B cell (primary cell): ENCODE data around the gene COA8. TPM values are rescaled to one million over a fixed set of nuclear protein-coding genes. Genes with fewer than 3 reads are reported as not detected.

Experiments used
- ATAC-seq: fragments of 200-7000 bp; cut with Tn5 transposase; one replicate; pipeline ENCODE4 v1.10.0; 2021; ENCODE audit warnings: low read depth, mild to moderate bottlenecking, moderate number of reproducible peaks, moderate library complexity
- CTCF ChIA-PET: fragments of 350-600 bp; sonication (Branson Sonifier 250); formaldehyde crosslinking; loops from one replicate; lab custom pipeline; 2021; ENCODE audit warnings: antibody characterized with exemption, inconsistent platforms; lab: Charles Lee
- POLR2A ChIA-PET: fragments of 350-600 bp; sonication (Branson Sonifier 250); formaldehyde crosslinking; loops from one replicate; lab custom pipeline; 2021; ENCODE audit warnings: antibody characterized with exemption; lab: Charles Lee
- DNase-seq: peaks from one replicate; pipeline ENCODE4 v3.0.0; 2013
- H2AFZ ChIP-seq: 2 replicates; pipeline ENCODE4 v1.6.1; 2012; ENCODE audit warnings: mild to moderate bottlenecking, low read depth, low read length; ENCODE audit not compliant: insufficient read depth, poor library complexity, severe bottlenecking
- H3K27ac ChIP-seq, 2 donors: 1 replicate in 1 of 2; 2 replicates in 1 of 2; pipeline ENCODE4 v1.5.1; 2012 to 2013; ENCODE audit warnings: low read length in 2 of 2, mild to moderate bottlenecking in 2 of 2, moderate library complexity in 1 of 2
- H3K27me3 ChIP-seq, 4 experiments: fragments of 200-600 bp in 1 of 4; sonication (generic) in 1 of 4; replicated peaks in 1 of 4; 1 replicate in 2 of 4; 2 replicates in 2 of 4; pipeline versions ENCODE4 v1.6.1 to v1.7.0; 2013 to 2016; ENCODE audit warnings: low read length in 3 of 4, mild to moderate bottlenecking in 2 of 4, mixed read lengths in 1 of 4, moderate library complexity in 1 of 4; ENCODE audit not compliant: insufficient read depth in 4 of 4, control insufficient read depth in 3 of 4; ENCODE audit errors: control extremely low read depth in 1 of 4
- H3K36me3 ChIP-seq, 2 experiments: replicated peaks in 1 of 2; 1 replicate in 1 of 2; 2 replicates in 1 of 2; pipeline versions ENCODE4 v1.6.1 to v1.7.1; 2013; ENCODE audit warnings: low read length in 1 of 2; ENCODE audit not compliant: insufficient read depth in 2 of 2, control insufficient read depth in 1 of 2; ENCODE audit errors: control extremely low read depth in 1 of 2, extremely low read depth in 1 of 2
- H3K4me1 ChIP-seq, 2 donors: fragments of 200-600 bp in 1 of 2; sonication (generic) in 1 of 2; 1 replicate in 1 of 2; 2 replicates in 1 of 2; pipeline versions ENCODE4 v1.5.1 to v1.6.1; 2013 to 2017; ENCODE audit warnings: low read length in 2 of 2; ENCODE audit not compliant: control insufficient read depth in 2 of 2, insufficient read depth in 2 of 2
- H3K4me2 ChIP-seq: replicated peaks from 2 replicates; pipeline ENCODE3; 2012; ENCODE audit warnings: mild to moderate bottlenecking, low read depth, low read length; ENCODE audit not compliant: poor library complexity, severe bottlenecking
- H3K4me3 ChIP-seq, 5 experiments: fragments of 200-600 bp in 1 of 5; sonication (generic) in 1 of 5; 1 replicate in 3 of 5; 2 replicates in 2 of 5; pipeline versions ENCODE4 v1.5.1 to v1.7.0; 2011 to 2016; ENCODE audit warnings: low read length in 4 of 5, mild to moderate bottlenecking in 4 of 5, low read depth in 2 of 5, control low read depth in 1 of 5, moderate library complexity in 1 of 5; ENCODE audit not compliant: insufficient read depth in 1 of 5; ENCODE audit errors: control extremely low read depth in 1 of 5, extremely low read depth in 1 of 5
- H3K79me2 ChIP-seq: fragments of 200-600 bp; sonication (generic); one replicate; pipeline ENCODE4 v1.6.0; 2016; ENCODE audit warnings: low read length; ENCODE audit not compliant: control insufficient read depth, insufficient read depth
- H3K9ac ChIP-seq: fragments of 200-600 bp; sonication (generic); 2 replicates; pipeline ENCODE4 v1.6.1; 2017; ENCODE audit warnings: mild to moderate bottlenecking, low read length, moderate library complexity
- H3K9me3 ChIP-seq, 3 donors: one replicate each; pipeline versions ENCODE4 v1.6.1 to v1.7.1; 2013; ENCODE audit warnings: low read length in 2 of 3; ENCODE audit not compliant: control insufficient read depth in 2 of 3, insufficient read depth in 1 of 3; ENCODE audit errors: control extremely low read depth in 1 of 3
- H4K20me1 ChIP-seq: 2 replicates; pipeline ENCODE4 v1.6.0; 2012; ENCODE audit warnings: mild to moderate bottlenecking, low read length; ENCODE audit not compliant: insufficient read depth, control insufficient read depth, poor library complexity, severe bottlenecking
- H3K27ac Mint-ChIP-seq: one replicate; pipeline ENCODE4 v1.8.0; 2021; ENCODE audit warnings: mixed read lengths
- H3K27me3 Mint-ChIP-seq: one replicate; pipeline ENCODE4 v1.8.0; 2021; ENCODE audit warnings: mixed read lengths
- H3K4me1 Mint-ChIP-seq: one replicate; pipeline ENCODE4 v1.8.0; 2021; ENCODE audit warnings: mixed read lengths
- H3K4me3 Mint-ChIP-seq: one replicate; pipeline ENCODE4 v1.8.0; 2021; ENCODE audit warnings: mixed read lengths
- H3K9me3 Mint-ChIP-seq: one replicate; pipeline ENCODE4 v1.8.0; 2022; ENCODE audit warnings: mixed read lengths; ENCODE audit not compliant: insufficient read depth
- CTCF ChIP-seq: fragments of 200-600 bp; IDR thresholded peaks from one replicate; pipeline ENCODE4 v1.8.0; 2022; ENCODE audit warnings: antibody characterized with exemption, mild to moderate bottlenecking
- EZH2 ChIP-seq: IDR thresholded peaks from 2 replicates; pipeline ENCODE4 v1.6.1; 2012; ENCODE audit warnings: borderline replicate concordance, low read depth, mild to moderate bottlenecking, moderate library complexity, low read length; ENCODE audit not compliant: insufficient read depth, poor library complexity, severe bottlenecking
- WGBS: methylation state at CpG from one replicate; pipeline ENCODE4 v1.1.5; 2013; ENCODE audit warnings: missing lambda C conversion rate; ENCODE audit not compliant: insufficient coverage; 5-methylcytosine and 5-hydroxymethylcytosine counted together
- intact Hi-C: fragments of 100-400 bp; cut with micrococcal nuclease; formaldehyde crosslinking; loops from one replicate; pipeline ENCODE4 v1.10.0; 2022
- polyA plus RNA-seq: library from polyadenylated mRNA; depleted of rRNA; stranded (reverse); fragments of >200 nt; gene quantifications from 2 replicates; pipeline ENCODE4 v1.2.3, GENCODE V29; 2012
- total RNA-seq, 2 donors: library from RNA; stranded (reverse); fragments of 120-200 nt in 1 of 2; gene quantifications; 1 replicate in 1 of 2; 2 replicates in 1 of 2; pipeline versions ENCODE4 v1.2.3 to v1.2.4, GENCODE V29; 2013 to 2022

COA8 gene
- total and polyA plus RNA-seq, 2 donors (not counting 1 experiment from before 2014, with no cell fraction given), result 7.5 to 24.9 TPM

- intact Hi-C loops, result loop anchor here (5.0 kb wide), 1 partner anchor 935 kb away; the partner anchor contains the start of gene RCOR1
- peaks cover 0 to 6% of the 10 kb centered on the region in 2 experiments for H3K36me3 ChIP-seq
- ATAC-seq, result no peak
- H3K27me3 ChIP-seq, result peaks cover 0 to 16% (median 6%) of the 10 kb centered on the region in 4 experiments
- ChIA-PET POLR2A (interaction anchor here (1.1 to 1.4 kb wide), 2 partner anchors 8 to 35 kb away, joined by 3 to 4 read pairs; partner anchors contain the start of gene BAG5), CTCF (interaction anchor here (0.6 to 6.2 kb wide), 5 partner anchors 9 to 133 kb away, joined by 3 to 42 read pairs (median 5); partner anchors contain the start of gene BAG5)
- Mint-ChIP-seq H3K27me3 (peaks cover 3% of the 10 kb centered on the region), H3K27ac (peak overlapping the region; percentile 96), H3K9me3 (no peaks in the 10 kb centered on the region), H3K4me1 (peaks cover 53% of the 10 kb centered on the region), H3K4me3 (peak overlapping the region; percentile 88)
- H3K4me1 ChIP-seq, result peaks cover 41 to 56% of the 10 kb centered on the region in 2 donors
- DNase-seq, result no peak
- H3K4me3 ChIP-seq, result no peak overlapping the region
- peak overlapping the region; percentile 96 for H3K4me2 ChIP-seq
- TF ChIP-seq EZH2 (no peak), CTCF (no peak)
- peaks cover 0 to 10% (median 0%) of the 10 kb centered on the region in 3 donors for H3K9me3 ChIP-seq
- WGBS, result no CpG with 5 or more reads among the region's 1 CpG
- no peak overlapping the region for H3K9ac ChIP-seq
- H3K79me2 ChIP-seq, result peaks cover 24% of the 10 kb centered on the region
- H3K27ac ChIP-seq, result peak overlapping the region in 1 of 2 donors; percentile 54
- H2AFZ ChIP-seq, result no peak overlapping the region
- H4K20me1 ChIP-seq, result peaks cover 26% of the 10 kb centered on the region
Observed at GRCh38 chr14:103526914-103527248, 35.9 kb upstream of the COA8 start.
